ENCODE measurements around the gene ANAPC2. TPM values are rescaled to one million over a fixed set of nuclear protein-coding genes. Genes with fewer than 3 reads are reported as not detected.
A peak's percentile ranks its signal among the peaks of the same experiment; 100 is the strongest.

The ANAPC2 gene
- total and polyA plus RNA-seq, 5 donors from 2014 or later = 7.5 to 127 (median 8.0) TPM

- H3K9me3 Mint-ChIP-seq = no peaks in the 10 kb centered on the region
- H3K4me1 Mint-ChIP-seq = peaks cover 0 to 6% (median 3%) of the 10 kb centered on the region in 4 donors
- H3K36me3 ChIP-seq (ENCODE audit: control insufficient read depth, insufficient read depth, low read length) = no peaks in the 10 kb centered on the region
- peaks cover 4% of the 10 kb centered on the region for H3K4me1 ChIP-seq (ENCODE audit: control insufficient read depth, insufficient read depth, low read length, poor library complexity, severe bottlenecking)
- ATAC-seq (ENCODE audit: low read depth in 2 of 2) (no peak), DNase-seq (no peak)
- no peaks in the 10 kb centered on the region for H3K36me3 Mint-ChIP-seq
- H3K4me3 Mint-ChIP-seq = no peak overlapping the region
- no peaks in the 10 kb centered on the region for H3K9me3 ChIP-seq (ENCODE audit: control insufficient read depth in 2 of 2, low read length in 2 of 2)
- no peak overlapping the region for H3K27ac Mint-ChIP-seq
- H3K27me3 ChIP-seq (ENCODE audit: control insufficient read depth, insufficient read depth, low read length) = no peaks in the 10 kb centered on the region
- H3K27me3 Mint-ChIP-seq = peaks cover 5% of the 10 kb centered on the region
- no peak overlapping the region for H3K27ac ChIP-seq (ENCODE audit: insufficient read depth, low read length, poor library complexity, severe bottlenecking)
- no peak overlapping the region for H3K4me3 ChIP-seq (ENCODE audit: low read depth, low read length)
Measured at GRCh38 chr9:137228968-137229896, 40.9 kb upstream of the ANAPC2 start.

- Histone ChIP-seq H3K4me1 (ENCODE audit: control insufficient read depth, insufficient read depth, low read length, poor library complexity, severe bottlenecking) (peaks cover 10% of the 10 kb centered on the region), H3K27ac (ENCODE audit: insufficient read depth, low read length, poor library complexity, severe bottlenecking) (no peak overlapping the region), H3K36me3 (ENCODE audit: control insufficient read depth, insufficient read depth, low read length) (no peaks in the 10 kb centered on the region), H3K9me3 (ENCODE audit: control insufficient read depth in 2 of 2, low read length in 2 of 2) (no peaks in the 10 kb centered on the region), H3K27me3 (ENCODE audit: control insufficient read depth, insufficient read depth, low read length) (no peaks in the 10 kb centered on the region), H3K4me3 (ENCODE audit: low read depth, low read length) (no peak overlapping the region)
- peaks cover 0 to 8% (median 5%) of the 10 kb centered on the region in 4 donors for H3K4me1 Mint-ChIP-seq
- H3K36me3 Mint-ChIP-seq = no peaks in the 10 kb centered on the region
- H3K9me3 Mint-ChIP-seq = no peaks in the 10 kb centered on the region
- DNase-seq = no peak
- H3K4me3 Mint-ChIP-seq = no peak overlapping the region
- peaks cover 5% of the 10 kb centered on the region for H3K27me3 Mint-ChIP-seq
- ATAC-seq (ENCODE audit: low read depth in 2 of 2) = no peak
- no peak overlapping the region for H3K27ac Mint-ChIP-seq
Measured at GRCh38 chr9:137228506-137228967, 40.2 kb upstream of the ANAPC2 start.

GRCh38 chr9:137227853-137228505 is 39.6 kb upstream of the ANAPC2 start:
- H3K4me1 Mint-ChIP-seq = peaks cover 0 to 12% (median 6%) of the 10 kb centered on the region in 4 donors
- H3K4me3 Mint-ChIP-seq = no peak overlapping the region
- Histone ChIP-seq H3K4me3 (ENCODE audit: low read depth, low read length) (no peak overlapping the region), H3K9me3 (ENCODE audit: control insufficient read depth in 2 of 2, low read length in 2 of 2) (no peaks in the 10 kb centered on the region), H3K27me3 (ENCODE audit: control insufficient read depth, insufficient read depth, low read length) (no peaks in the 10 kb centered on the region), H3K4me1 (ENCODE audit: control insufficient read depth, insufficient read depth, low read length, poor library complexity, severe bottlenecking) (peaks cover 12% of the 10 kb centered on the region), H3K36me3 (ENCODE audit: control insufficient read depth, insufficient read depth, low read length) (no peaks in the 10 kb centered on the region), H3K27ac (ENCODE audit: insufficient read depth, low read length, poor library complexity, severe bottlenecking) (no peak overlapping the region)
- peak overlapping the region in 2 of 3 donors; percentile 23 to 96 for H3K27ac Mint-ChIP-seq
- DNase-seq = no peak
- H3K9me3 Mint-ChIP-seq = no peaks in the 10 kb centered on the region
- H3K36me3 Mint-ChIP-seq = no peaks in the 10 kb centered on the region
- no peak for ATAC-seq (ENCODE audit: low read depth in 2 of 2)
- H3K27me3 Mint-ChIP-seq = peaks cover 5% of the 10 kb centered on the region

GRCh38 chr9:137227054-137227852 is 38.9 kb upstream of the ANAPC2 start, which contains the start of gene RNF224:
Gene RNF224, plus strand, starts transcription at chr9:137227502. Its CDS starts 834 bp downstream, at chr9:137228336.
- peak in 1 of 2 donors; percentile 28 for ATAC-seq (ENCODE audit: low read depth in 2 of 2)
- H3K36me3 Mint-ChIP-seq = no peaks in the 10 kb centered on the region
- H3K4me1 ChIP-seq (ENCODE audit: control insufficient read depth, insufficient read depth, low read length, poor library complexity, severe bottlenecking) = peaks cover 20% of the 10 kb centered on the region
- DNase-seq = peak; percentile 66 to 78 (median 77)
- no peak within 1 kb of the TSS for H3K4me3 ChIP-seq (ENCODE audit: low read depth, low read length)
- no peaks in the 10 kb centered on the region for H3K9me3 ChIP-seq (ENCODE audit: control insufficient read depth in 2 of 2, low read length in 2 of 2)
- no peak within 1 kb of the TSS for H3K27ac ChIP-seq (ENCODE audit: insufficient read depth, low read length, poor library complexity, severe bottlenecking)
- no peaks in the 10 kb centered on the region for H3K27me3 ChIP-seq (ENCODE audit: control insufficient read depth, insufficient read depth, low read length)
- H3K4me1 Mint-ChIP-seq = peaks cover 0 to 13% (median 7%) of the 10 kb centered on the region in 4 donors
- peak within 1 kb of the TSS in 1 of 4 donors; percentile 25 for H3K4me3 Mint-ChIP-seq
- H3K27ac Mint-ChIP-seq = peak within 1 kb of the TSS in 2 of 3 donors; percentile 23 to 96
- H3K27me3 Mint-ChIP-seq = peaks cover 5% of the 10 kb centered on the region
- no peaks in the 10 kb centered on the region for H3K9me3 Mint-ChIP-seq
- H3K36me3 ChIP-seq (ENCODE audit: control insufficient read depth, insufficient read depth, low read length) = no peaks in the 10 kb centered on the region

GRCh38 chr9:137226338-137227053 is 38.1 kb upstream of the ANAPC2 start:
- H3K27me3 Mint-ChIP-seq = peaks cover 5% of the 10 kb centered on the region
- peak overlapping the region in 1 of 4 donors; percentile 32 for H3K4me3 Mint-ChIP-seq
- H3K9me3 Mint-ChIP-seq = no peaks in the 10 kb centered on the region
- Histone ChIP-seq H3K27ac (ENCODE audit: insufficient read depth, low read length, poor library complexity, severe bottlenecking) (no peak overlapping the region), H3K9me3 (ENCODE audit: control insufficient read depth in 2 of 2, low read length in 2 of 2) (no peaks in the 10 kb centered on the region), H3K4me1 (ENCODE audit: control insufficient read depth, insufficient read depth, low read length, poor library complexity, severe bottlenecking) (peaks cover 21% of the 10 kb centered on the region), H3K27me3 (ENCODE audit: control insufficient read depth, insufficient read depth, low read length) (no peaks in the 10 kb centered on the region), H3K4me3 (ENCODE audit: low read depth, low read length) (no peak overlapping the region), H3K36me3 (ENCODE audit: control insufficient read depth, insufficient read depth, low read length) (no peaks in the 10 kb centered on the region)
- ATAC-seq (ENCODE audit: low read depth in 2 of 2) (no peak), DNase-seq (no peak)
- H3K4me1 Mint-ChIP-seq = peaks cover 0 to 13% (median 7%) of the 10 kb centered on the region in 4 donors
- H3K36me3 Mint-ChIP-seq = no peaks in the 10 kb centered on the region
- H3K27ac Mint-ChIP-seq = no peak overlapping the region

GRCh38 chr9:137225699-137226331 is 37.5 kb upstream of the ANAPC2 start:
- Mint-ChIP-seq H3K9me3 (no peaks in the 10 kb centered on the region), H3K27me3 (peaks cover 5% of the 10 kb centered on the region), H3K4me3 (peak overlapping the region in 1 of 4 donors; percentile 32), H3K4me1 (peaks cover 0 to 13% (median 7%) of the 10 kb centered on the region in 4 donors), H3K36me3 (no peaks in the 10 kb centered on the region), H3K27ac (peak overlapping the region in 1 of 3 donors; percentile 42)
- H3K36me3 ChIP-seq (ENCODE audit: control insufficient read depth, insufficient read depth, low read length) = no peaks in the 10 kb centered on the region
- ATAC-seq (ENCODE audit: low read depth in 2 of 2) (no peak), DNase-seq (no peak)
- peaks cover 21% of the 10 kb centered on the region for H3K4me1 ChIP-seq (ENCODE audit: control insufficient read depth, insufficient read depth, low read length, poor library complexity, severe bottlenecking)
- no peaks in the 10 kb centered on the region for H3K27me3 ChIP-seq (ENCODE audit: control insufficient read depth, insufficient read depth, low read length)
- H3K4me3 ChIP-seq (ENCODE audit: low read depth, low read length) = no peak overlapping the region
- no peaks in the 10 kb centered on the region for H3K9me3 ChIP-seq (ENCODE audit: control insufficient read depth in 2 of 2, low read length in 2 of 2)
- no peak overlapping the region for H3K27ac ChIP-seq (ENCODE audit: insufficient read depth, low read length, poor library complexity, severe bottlenecking)
